HepG2 (cell line): ENCODE data around the gene LHPP. TPM values are rescaled to one million over a fixed set of nuclear protein-coding genes. Genes with fewer than 3 reads are reported as not detected.
A peak's percentile ranks its signal among the peaks of the same experiment; 100 is the strongest.

Experiments
- BORCS8-MEF2B ChIP-seq: sonication (generic); formaldehyde crosslinking; IDR thresholded peaks from 2 replicates; pipeline ENCODE4 v1.8.0; 2022; ENCODE audit warnings: mild to moderate bottlenecking, missing genetic modification reagents
- CCDC6 ChIP-seq: sonication (generic); formaldehyde crosslinking; IDR thresholded peaks from 2 replicates; pipeline ENCODE4 v1.8.1; 2022; ENCODE audit warnings: mild to moderate bottlenecking, missing genetic modification reagents, moderate library complexity
- DNMT1 ChIP-seq: sonication (generic); formaldehyde crosslinking; IDR thresholded peaks from 2 replicates; pipeline ENCODE4 v1.5.1; 2020; ENCODE audit warnings: mild to moderate bottlenecking, missing genetic modification reagents
- KLF11 ChIP-seq: IDR thresholded peaks from 2 replicates; pipeline ENCODE4 v1.6.1; 2016; ENCODE audit warnings: missing compliant biosample characterization
- KLF15 ChIP-seq: sonication (generic); formaldehyde crosslinking; IDR thresholded peaks from 2 replicates; pipeline ENCODE4 v1.8.1; 2023; ENCODE audit warnings: borderline replicate concordance, mild to moderate bottlenecking, inconsistent platforms, missing genetic modification reagents, mixed read lengths
- MAF1 ChIP-seq: sonication (generic); formaldehyde crosslinking; IDR thresholded peaks from 2 replicates; pipeline ENCODE4 v1.5.0; 2020; ENCODE audit warnings: missing genetic modification reagents, borderline replicate concordance
- MAFK ChIP-seq, 2 experiments: IDR thresholded peaks in 1 of 2; conservative IDR thresholded peaks in 1 of 2; 2 replicates each; pipeline ENCODE4 v1.6.1; 2011; ENCODE audit warnings: improper control_type of control experiment in 2 of 2, low read length in 2 of 2
- MED13 ChIP-seq: sonication (generic); formaldehyde crosslinking; IDR thresholded peaks from 2 replicates; pipeline ENCODE4 v1.5.0; 2020; ENCODE audit warnings: missing genetic modification reagents
- PHF21A ChIP-seq: sonication (generic); formaldehyde crosslinking; IDR thresholded peaks from 2 replicates; pipeline ENCODE4 v1.5.0; 2020; ENCODE audit warnings: mild to moderate bottlenecking, missing genetic modification reagents
- REPIN1 ChIP-seq: sonication (generic); formaldehyde crosslinking; IDR thresholded peaks from 2 replicates; pipeline ENCODE4 v1.8.0; 2022; ENCODE audit warnings: missing genetic modification reagents, low read depth, mild to moderate bottlenecking, borderline replicate concordance
- RFX5 ChIP-seq: IDR thresholded peaks from 2 replicates; pipeline ENCODE4 v1.6.1; 2011; ENCODE audit warnings: low read depth, low read length, improper control_type of control experiment
- SALL1 ChIP-seq: sonication (generic); formaldehyde crosslinking; IDR thresholded peaks from 2 replicates; pipeline ENCODE4 v1.8.0; 2022; ENCODE audit warnings: mild to moderate bottlenecking, missing genetic modification reagents
- SALL2 ChIP-seq: sonication (generic); formaldehyde crosslinking; IDR thresholded peaks from 2 replicates; pipeline ENCODE4 v1.8.1; 2023; ENCODE audit warnings: mild to moderate bottlenecking, missing genetic modification reagents, inconsistent platforms
- SRSF9 ChIP-seq: fragments of 200-400 bp; formaldehyde crosslinking; IDR thresholded peaks from 2 replicates; pipeline ENCODE4 v1.6.1; 2018; ENCODE audit warnings: borderline replicate concordance, mild to moderate bottlenecking, low read depth, low read length; ENCODE audit not compliant: insufficient read depth, poor library complexity, severe bottlenecking
- ZIK1 ChIP-seq: sonication (generic); formaldehyde crosslinking; IDR thresholded peaks from 2 replicates; pipeline ENCODE4 v1.5.0; 2020; ENCODE audit warnings: mild to moderate bottlenecking, low read depth, missing genetic modification reagents, borderline replicate concordance
- ZNF124 ChIP-seq: sonication (generic); formaldehyde crosslinking; IDR thresholded peaks from 2 replicates; pipeline ENCODE4 v1.4.0; 2020; ENCODE audit warnings: missing genetic modification reagents
- ZNF343 ChIP-seq: sonication (generic); formaldehyde crosslinking; IDR thresholded peaks from 2 replicates; pipeline ENCODE4 v1.4.0; 2020; ENCODE audit warnings: mild to moderate bottlenecking, missing genetic modification reagents
- ZNF431 ChIP-seq: sonication (generic); formaldehyde crosslinking; IDR thresholded peaks from 2 replicates; pipeline ENCODE4 v1.9.0; 2022; ENCODE audit warnings: missing genetic modification reagents, low read depth, mild to moderate bottlenecking, borderline replicate concordance
- ZNF44 ChIP-seq: sonication (generic); formaldehyde crosslinking; IDR thresholded peaks from 2 replicates; pipeline ENCODE4 v1.5.1; 2020; ENCODE audit warnings: mild to moderate bottlenecking, missing genetic modification reagents
- ZNF510 ChIP-seq: sonication (generic); formaldehyde crosslinking; IDR thresholded peaks from 2 replicates; pipeline ENCODE4 v1.4.0; 2020; ENCODE audit warnings: low read depth, mild to moderate bottlenecking, missing genetic modification reagents
- ZNF768 ChIP-seq: sonication (generic); formaldehyde crosslinking; IDR thresholded peaks from 2 replicates; pipeline ENCODE4 v1.4.0; 2020; ENCODE audit warnings: missing genetic modification reagents
- ZNF891 ChIP-seq: sonication (generic); formaldehyde crosslinking; IDR thresholded peaks from 2 replicates; pipeline ENCODE4 v1.5.0; 2020; ENCODE audit warnings: mild to moderate bottlenecking, missing genetic modification reagents
- ZSCAN31 ChIP-seq: sonication (generic); formaldehyde crosslinking; IDR thresholded peaks from 2 replicates; pipeline ENCODE4 v1.5.0; 2020; ENCODE audit warnings: low read depth, mild to moderate bottlenecking, missing genetic modification reagents
- polyA plus RNA-seq, 8 experiments: library from polyadenylated mRNA; depleted of rRNA in 3 of 8; stranded (reverse) in 7 of 8; unstranded in 1 of 8; fragments of >200 nt; fragmentation: Illumina TruSeq in 4 of 8; extraction: Trizol in 4 of 8; gene quantifications; 2 replicates each; pipeline versions ENCODE4 v1.2.1 to v1.2.3, GENCODE V29; 2011 to 2016; ENCODE audit warnings: low read depth in 4 of 8, missing spikeins in 1 of 8, mixed read lengths in 1 of 8; ENCODE audit not compliant: insufficient read depth in 1 of 8
- total RNA-seq, 5 experiments: library from RNA; depleted of rRNA; stranded (reverse); fragments of >200 nt; fragmentation: Illumina TruSeq; extraction: Trizol; gene quantifications; 2 replicates each; pipeline ENCODE4 v1.2.3, GENCODE V29; 2016; ENCODE audit warnings: low read depth in 1 of 5
- TF ChIP-seq, protein P1 (sequence below): sonication (generic); formaldehyde crosslinking; IDR thresholded peaks from 2 replicates; pipeline ENCODE4 v1.4.0; 2020; ENCODE audit warnings: mild to moderate bottlenecking, missing genetic modification reagents
- TF ChIP-seq, protein P2 (sequence below): sonication (generic); formaldehyde crosslinking; IDR thresholded peaks from 2 replicates; pipeline ENCODE4 v1.8.0; 2022; ENCODE audit warnings: mild to moderate bottlenecking, missing genetic modification reagents, moderate library complexity
- TF ChIP-seq, protein P3 (sequence below): sonication (generic); formaldehyde crosslinking; IDR thresholded peaks from 2 replicates; pipeline ENCODE4 v1.5.0; 2020; ENCODE audit warnings: mild to moderate bottlenecking, missing genetic modification reagents, borderline replicate concordance

The LHPP gene
- total and polyA plus RNA-seq, 2 of the 13 experiments (the other 11 are each of a cell fraction or from before 2014, with no cell fraction given), result 5.2 to 13.1 TPM

DNA sequence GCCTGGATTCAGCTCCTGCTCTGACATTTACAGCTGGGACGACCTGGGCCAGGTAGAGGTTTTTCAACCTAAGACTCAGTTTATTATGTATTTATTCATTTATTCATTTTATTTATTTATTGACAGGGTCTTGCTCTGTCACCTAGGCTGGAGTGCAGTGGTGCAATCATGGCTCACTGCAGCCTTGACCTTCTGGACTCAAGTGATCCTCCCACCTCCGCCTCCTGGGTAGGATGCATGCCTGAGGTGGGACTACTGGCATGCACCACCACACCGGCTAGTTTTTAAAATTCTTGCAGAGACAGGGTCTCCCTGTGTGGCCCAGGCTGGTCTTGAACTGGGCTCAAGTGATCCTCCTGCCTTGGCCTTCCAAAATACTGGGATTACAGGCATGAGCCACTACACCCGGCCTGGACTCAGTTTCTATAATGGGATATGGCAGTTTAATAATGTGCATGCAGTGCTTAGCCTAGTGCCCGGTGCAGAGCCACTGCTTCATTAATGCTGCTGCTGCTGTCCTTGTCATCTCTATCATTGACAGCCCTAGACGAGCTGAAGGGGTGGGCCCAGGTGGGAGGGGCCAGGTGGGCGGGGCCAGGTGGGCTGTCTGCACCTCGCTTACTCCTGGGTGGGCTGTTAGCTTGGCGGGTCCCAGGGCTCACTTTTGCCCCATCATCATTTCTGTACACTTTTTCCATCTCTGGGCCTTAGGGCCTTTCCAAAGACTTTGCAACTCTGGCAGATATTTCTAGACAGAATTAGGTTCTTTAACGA, 92.6 kb downstream of the LHPP start (continued):
- no peak for TF ChIP-seq ZNF124
- TF ChIP-seq MED13, result no peak
- no peak for TF ChIP-seq KLF11
- TF ChIP-seq, protein P1, sequence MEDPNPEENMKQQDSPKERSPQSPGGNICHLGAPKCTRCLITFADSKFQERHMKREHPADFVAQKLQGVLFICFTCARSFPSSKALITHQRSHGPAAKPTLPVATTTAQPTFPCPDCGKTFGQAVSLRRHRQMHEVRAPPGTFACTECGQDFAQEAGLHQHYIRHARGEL (CRISPR knock-in tag), result no peak
- TF ChIP-seq SALL2 (CRISPR knock-in tag), result no peak
- peak in 1 of 2 experiments; percentile 36; a peak in 1 of 4 replicates for TF ChIP-seq MAFK (conservative IDR thresholded peaks at IDR 0.05 in 1 of 2, IDR thresholded peaks at IDR 0.05 in 1 of 2; ENCODE audit: low read length in 2 of 2)
- TF ChIP-seq PHF21A (CRISPR knock-in tag), result no peak
- no peak for TF ChIP-seq ZNF44
- TF ChIP-seq MAF1 (CRISPR knock-in tag), result no peak
- TF ChIP-seq SRSF9, result no peak
- no peak for TF ChIP-seq REPIN1 (CRISPR knock-in tag)
- TF ChIP-seq BORCS8-MEF2B (CRISPR knock-in tag), result no peak
- no peak for TF ChIP-seq ZNF431 (CRISPR knock-in tag)
- TF ChIP-seq ZNF768 (CRISPR knock-in tag), result no peak
- no peak for TF ChIP-seq ZIK1 (CRISPR knock-in tag)
- TF ChIP-seq ZNF343, result no peak
- no peak for TF ChIP-seq ZSCAN31
- TF ChIP-seq, protein P2, sequence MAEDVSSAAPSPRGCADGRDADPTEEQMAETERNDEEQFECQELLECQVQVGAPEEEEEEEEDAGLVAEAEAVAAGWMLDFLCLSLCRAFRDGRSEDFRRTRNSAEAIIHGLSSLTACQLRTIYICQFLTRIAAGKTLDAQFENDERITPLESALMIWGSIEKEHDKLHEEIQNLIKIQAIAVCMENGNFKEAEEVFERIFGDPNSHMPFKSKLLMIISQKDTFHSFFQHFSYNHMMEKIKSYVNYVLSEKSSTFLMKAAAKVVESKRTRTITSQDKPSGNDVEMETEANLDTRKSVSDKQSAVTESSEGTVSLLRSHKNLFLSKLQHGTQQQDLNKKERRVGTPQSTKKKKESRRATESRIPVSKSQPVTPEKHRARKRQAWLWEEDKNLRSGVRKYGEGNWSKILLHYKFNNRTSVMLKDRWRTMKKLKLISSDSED (CRISPR knock-in tag), result no peak
- no peak for TF ChIP-seq CCDC6 (CRISPR knock-in tag)
- no peak for TF ChIP-seq DNMT1
- TF ChIP-seq, protein P3, sequence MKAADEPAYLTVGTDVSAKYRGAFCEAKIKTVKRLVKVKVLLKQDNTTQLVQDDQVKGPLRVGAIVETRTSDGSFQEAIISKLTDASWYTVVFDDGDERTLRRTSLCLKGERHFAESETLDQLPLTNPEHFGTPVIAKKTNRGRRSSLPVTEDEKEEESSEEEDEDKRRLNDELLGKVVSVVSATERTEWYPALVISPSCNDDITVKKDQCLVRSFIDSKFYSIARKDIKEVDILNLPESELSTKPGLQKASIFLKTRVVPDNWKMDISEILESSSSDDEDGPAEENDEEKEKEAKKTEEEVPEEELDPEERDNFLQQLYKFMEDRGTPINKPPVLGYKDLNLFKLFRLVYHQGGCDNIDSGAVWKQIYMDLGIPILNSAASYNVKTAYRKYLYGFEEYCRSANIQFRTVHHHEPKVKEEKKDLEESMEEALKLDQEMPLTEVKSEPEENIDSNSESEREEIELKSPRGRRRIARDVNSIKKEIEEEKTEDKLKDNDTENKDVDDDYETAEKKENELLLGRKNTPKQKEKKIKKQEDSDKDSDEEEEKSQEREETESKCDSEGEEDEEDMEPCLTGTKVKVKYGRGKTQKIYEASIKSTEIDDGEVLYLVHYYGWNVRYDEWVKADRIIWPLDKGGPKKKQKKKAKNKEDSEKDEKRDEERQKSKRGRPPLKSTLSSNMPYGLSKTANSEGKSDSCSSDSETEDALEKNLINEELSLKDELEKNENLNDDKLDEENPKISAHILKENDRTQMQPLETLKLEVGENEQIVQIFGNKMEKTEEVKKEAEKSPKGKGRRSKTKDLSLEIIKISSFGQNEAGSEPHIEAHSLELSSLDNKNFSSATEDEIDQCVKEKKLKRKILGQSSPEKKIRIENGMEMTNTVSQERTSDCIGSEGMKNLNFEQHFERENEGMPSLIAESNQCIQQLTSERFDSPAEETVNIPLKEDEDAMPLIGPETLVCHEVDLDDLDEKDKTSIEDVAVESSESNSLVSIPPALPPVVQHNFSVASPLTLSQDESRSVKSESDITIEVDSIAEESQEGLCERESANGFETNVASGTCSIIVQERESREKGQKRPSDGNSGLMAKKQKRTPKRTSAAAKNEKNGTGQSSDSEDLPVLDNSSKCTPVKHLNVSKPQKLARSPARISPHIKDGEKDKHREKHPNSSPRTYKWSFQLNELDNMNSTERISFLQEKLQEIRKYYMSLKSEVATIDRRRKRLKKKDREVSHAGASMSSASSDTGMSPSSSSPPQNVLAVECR, result no peak
- TF ChIP-seq RFX5, result no peak
- TF ChIP-seq KLF15, result no peak
- peak; percentile 47; the same call in 1 of the 2 replicates for TF ChIP-seq SALL1 (CRISPR knock-in tag)
- no peak for TF ChIP-seq ZNF891
- TF ChIP-seq ZNF510 (CRISPR knock-in tag), result no peak
